SIG-M5 treated with dmso at 0.1 percent for 504 hours (cell line): ENCODE results near the gene TSPAN15.
A peak's percentile ranks its signal among the peaks of the same experiment; 100 is the strongest.

Source experiments
- DNase-seq: peaks from one replicate; lab custom pipeline; 2025; ENCODE audit not compliant: unreplicated experiment; lab: John Stamatoyannopoulos, UW

The TSPAN15 gene

DNA sequence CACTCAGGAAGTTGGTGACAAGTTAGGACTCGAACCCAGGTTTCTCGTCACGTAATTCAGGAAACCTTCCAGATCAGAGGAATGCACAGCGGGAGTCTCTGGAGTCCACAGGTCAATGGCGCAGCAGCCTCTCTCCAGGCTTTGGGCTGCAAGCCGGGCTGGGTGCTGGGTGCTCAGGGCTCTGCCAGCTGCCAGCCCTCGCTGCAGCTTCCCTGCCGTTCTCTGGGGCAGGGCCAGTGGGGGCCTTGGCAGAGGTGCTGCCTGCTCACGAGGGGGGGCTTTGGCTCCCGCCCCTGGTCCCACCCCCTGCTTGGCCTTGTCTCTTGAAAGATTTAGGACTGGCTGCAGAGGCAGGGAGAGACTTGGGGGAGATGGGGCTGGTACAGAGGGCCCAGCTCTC, 34.6 kb upstream of the TSPAN15 start, which contains the start of gene TACR2:
Gene TACR2, minus strand, starts transcription at position 224 of the 400 bp plus-strand sequence. CDS start 595 bp downstream, outside the sequence.
- no peak for DNase-seq

DNA sequence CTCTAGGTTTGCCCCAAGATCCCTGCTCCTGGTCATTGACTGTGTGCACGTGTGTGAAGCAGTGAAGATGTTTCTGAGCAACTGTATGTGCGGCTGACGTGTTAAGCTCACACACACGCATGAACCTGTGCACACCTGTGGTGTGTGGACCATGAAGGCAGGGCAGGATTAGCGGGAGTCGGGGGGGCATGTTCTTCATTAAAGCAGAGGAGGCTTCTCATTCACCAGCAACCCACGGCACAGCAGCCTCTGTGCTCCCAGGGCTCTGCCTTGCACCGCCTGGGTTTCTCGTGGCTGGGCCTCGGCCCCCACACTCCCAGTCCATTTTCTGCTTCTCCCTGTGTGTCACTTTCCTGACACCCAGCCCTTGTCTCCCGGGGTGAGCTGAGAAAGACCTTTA, 33.7 kb upstream of the TSPAN15 start:
- no peak for DNase-seq

DNA sequence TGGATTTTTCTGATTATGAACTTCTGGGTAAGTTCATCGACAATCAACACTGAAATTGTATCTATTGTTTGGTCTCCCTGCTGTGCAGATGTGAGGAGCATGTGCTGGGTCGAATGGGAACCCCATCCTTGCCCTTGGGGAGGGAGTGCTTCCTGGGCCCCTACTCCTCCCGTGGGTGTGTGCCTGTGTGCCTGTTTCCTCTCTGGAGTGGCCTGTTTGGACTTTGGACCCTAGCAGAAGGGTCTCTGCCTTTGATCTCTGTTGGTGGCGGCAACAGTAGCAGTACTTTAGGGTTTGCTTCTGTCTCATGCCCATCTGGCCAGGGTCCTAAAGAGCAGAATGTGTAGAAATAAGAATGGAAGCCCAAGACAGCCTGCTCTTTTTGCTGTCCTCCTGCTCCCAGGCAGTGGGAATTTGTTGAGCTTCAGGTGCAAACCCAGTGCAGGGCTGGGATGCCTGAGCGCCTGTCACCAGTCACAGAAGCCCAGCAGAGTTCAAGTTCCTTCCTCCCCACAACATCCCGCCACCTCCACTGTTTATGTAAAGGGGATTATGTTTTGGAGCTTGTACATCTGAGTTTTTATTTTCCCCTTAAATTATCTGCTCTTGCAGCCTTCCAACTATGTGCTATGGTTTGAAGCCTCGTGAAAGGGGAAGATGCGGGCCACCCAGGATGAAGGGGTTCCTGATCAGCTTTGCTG, 33.1 kb upstream of the TSPAN15 start:
- DNase-seq, result no peak

DNA sequence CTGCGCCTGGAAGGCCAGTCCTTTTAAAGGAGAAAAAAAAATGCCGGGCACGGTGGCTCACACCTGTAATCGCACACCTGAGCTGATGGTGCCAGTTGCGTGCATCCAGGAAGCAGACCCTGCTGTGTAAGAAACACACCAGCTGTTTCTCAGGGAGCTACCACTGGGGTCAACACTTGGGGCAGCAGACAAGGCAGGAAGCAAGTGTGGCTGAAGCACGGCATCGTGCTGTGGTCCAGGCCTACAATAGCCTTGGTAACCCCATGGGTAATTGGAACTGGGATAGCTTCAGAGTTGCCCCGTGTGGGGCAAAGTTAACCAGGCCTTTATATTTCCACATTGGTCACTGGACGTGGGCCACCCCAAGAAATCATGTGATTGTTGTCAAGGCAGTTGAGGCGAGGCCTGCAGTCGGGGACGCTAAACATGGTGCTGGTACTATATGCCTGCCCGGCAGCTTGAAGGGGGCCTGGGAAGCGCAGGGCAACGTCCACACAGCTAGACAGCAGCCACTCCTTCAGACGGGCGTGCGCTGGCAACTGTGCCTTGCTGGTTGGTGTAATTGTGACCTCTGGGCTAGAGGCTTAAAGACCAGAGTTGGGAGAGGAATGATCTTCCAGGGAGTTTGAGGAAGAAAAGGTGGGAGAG, 32.0 kb upstream of the TSPAN15 start:
- no peak for DNase-seq

DNA sequence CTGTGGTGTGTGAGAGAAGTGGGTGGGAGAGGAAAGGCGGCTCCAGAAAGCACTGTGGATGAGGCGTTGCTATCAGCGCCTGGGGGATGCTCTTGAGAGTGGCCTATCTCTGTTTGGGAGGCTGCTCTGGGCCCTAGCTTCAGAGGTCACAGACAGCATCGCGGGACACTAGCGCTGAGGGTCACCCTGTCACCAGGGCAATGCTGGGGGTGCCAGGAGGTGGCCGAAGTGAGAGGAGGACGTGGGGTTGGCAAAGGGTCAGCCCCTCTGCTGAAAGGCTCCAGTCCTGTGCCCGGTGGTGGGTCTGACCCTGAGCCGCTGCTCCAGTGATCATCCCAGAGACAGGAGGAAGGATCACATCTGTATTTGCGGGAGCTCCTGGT, 31.5 kb upstream of the TSPAN15 start:
- DNase-seq, result no peak

DNA sequence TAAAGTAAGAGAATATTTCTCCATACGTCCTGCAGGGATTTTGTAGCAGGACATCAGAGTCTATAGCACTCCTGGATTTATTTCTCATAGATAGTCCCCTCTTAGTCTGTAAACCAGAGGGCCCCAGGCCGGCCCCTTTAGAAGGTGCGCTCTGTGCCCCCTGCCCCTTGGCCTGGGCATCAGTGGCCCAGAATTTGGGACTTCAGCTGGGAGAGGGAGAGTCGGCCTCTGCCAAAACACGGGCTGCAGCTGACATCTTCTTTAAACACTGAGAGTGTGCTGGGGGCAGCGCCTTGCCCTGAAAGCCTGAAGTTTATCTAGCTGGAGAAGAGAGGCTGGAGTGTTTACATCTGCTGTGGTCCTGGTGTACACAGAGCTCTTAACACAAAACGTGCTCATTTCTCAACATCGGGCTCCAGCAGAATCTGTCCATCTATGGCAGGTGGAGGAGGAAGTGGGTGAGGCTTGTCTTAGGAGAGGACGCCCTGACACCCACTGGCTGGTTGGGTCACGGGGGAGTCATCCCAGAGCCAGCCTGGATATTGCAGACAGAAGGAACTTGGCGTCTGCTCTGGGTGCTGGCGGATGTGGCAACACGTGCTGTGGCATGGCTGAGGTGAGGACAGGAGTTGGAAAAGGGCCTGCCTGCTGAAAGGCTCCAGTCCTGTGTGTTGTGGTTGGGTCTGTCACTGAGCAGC, 29.5 kb upstream of the TSPAN15 start:
- peak; percentile 68 for DNase-seq

DNA sequence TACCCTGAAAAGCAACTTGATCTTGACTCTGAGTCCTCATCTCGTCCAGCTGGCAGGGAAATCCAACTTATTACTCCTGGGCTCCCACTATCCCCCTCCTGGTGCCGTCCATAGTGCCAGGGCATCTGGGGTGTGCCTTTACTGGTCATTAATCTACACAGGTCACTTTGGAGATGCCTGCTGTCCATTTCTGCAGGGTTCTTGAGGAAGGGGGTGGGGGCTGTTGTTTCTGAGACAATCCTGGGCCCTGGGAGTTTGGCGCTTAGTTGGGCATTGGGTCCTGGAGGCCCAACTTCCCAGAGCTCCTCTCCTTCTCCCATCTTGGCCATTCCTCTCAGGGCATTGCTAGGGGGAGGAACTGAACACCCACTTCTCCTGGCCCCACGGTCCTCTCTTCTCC, 28.6 kb upstream of the TSPAN15 start:
- no peak for DNase-seq

DNA sequence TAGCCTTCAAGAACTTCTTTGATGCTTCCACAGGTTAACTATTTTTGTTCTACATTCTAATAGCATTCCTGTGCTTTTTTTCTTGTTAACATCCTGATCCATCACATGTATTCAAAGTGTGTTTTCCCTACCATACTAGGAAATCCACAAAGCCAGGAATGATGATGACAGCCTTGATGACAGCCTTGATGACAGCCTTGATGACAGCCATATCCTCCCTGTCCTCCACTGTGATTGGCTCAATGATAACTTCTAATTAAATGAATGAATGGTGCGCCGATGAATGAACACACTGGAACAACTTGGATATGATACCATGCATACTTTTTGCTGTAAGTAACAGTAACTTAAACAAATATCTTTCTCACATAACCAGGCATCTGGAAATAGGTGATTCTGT, 26.2 kb upstream of the TSPAN15 start:
- no peak for DNase-seq

DNA sequence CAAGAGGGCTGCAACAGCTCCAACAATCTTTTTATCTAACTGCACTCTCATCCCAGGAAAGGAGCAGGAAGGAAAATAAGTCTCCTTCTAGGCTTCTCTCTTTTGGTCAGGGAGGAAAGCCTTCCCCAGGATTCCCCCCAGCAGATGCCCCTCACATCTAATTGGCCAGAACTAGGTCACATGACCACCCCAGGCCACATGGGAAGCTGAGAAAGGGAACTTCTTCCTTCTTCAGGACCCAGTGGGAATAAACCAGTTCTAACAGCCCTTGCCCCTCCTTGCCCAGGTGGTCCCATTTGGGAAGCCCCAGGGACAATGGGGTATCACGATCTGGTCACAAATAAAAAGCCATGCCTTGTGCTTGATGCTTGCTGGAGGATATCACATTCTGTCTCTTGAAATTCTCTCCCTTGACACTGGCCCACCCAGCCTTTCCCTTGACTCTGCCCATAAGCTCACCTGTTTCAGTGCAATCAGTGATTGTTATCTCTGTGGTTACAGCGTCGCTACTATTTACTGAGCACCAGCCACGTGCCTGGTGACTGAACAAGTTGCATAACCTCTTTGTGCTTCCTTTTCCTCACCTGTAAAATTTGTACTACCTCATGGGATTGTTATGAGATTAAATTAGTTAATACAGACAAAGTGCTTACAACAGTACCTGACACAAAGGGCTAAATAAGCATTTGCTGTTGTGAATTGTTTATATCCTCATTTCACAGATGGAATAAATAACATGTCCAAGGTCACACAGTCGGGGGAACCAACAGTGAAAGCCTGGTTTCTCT, 25.6 kb upstream of the TSPAN15 start:
- peak; percentile 23 for DNase-seq

DNA sequence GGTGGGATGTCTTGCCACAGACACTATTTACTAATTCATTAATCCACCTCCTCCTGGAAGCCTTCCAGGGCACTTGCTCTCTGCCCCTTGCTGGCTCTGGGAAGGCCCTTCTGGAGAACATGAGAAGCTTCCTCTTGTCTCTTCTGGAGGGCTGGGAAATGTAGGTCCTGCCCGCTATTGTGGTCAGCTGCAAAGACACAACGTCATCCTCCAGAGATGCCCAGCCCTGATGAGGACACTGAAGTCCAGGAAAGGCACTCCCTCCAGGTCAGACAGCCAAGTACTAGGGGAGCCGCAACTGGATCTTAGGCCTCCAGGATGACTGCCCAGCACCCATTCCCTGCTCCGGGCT, 24.9 kb upstream of the TSPAN15 start:
- DNase-seq, result no peak

DNA sequence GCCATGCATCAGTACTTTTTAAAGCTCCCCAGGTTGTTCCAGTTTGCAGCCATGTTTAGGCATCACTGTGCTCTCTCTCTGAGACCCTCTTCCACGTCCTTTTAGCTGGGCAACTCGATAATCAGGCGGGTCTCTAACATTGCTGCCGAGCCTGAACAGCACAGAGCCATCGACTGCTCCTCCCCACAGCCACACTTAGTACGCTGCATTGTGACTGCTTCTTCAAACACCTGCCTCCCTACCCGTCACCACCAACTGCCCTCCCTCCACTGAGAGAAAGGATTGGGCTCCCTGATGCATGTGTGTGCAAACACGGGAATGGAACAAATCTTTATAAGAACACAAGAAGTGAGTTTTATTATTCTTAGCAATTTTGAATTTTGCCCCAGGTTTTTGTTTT, 23.1 kb upstream of the TSPAN15 start:
- no peak for DNase-seq

DNA sequence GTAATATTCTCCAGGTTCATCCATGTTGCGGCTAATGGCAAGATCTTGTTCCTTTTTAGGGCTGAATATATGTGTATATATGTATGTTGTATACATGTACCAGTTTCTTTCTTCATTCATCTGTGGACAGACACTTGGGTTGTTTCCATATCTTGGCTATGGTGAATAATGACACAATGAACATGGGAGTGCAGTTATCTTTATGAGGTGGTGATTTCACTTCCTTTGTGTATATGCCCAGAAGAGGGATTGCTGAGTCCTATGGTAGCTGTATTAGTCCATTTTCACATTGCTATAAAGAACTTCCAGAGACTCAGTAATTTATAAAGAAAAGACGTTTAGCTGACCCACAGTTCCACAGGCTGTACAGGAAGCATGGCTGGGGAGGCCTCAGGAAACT, 17.1 kb upstream of the TSPAN15 start:
- no peak for DNase-seq

DNA sequence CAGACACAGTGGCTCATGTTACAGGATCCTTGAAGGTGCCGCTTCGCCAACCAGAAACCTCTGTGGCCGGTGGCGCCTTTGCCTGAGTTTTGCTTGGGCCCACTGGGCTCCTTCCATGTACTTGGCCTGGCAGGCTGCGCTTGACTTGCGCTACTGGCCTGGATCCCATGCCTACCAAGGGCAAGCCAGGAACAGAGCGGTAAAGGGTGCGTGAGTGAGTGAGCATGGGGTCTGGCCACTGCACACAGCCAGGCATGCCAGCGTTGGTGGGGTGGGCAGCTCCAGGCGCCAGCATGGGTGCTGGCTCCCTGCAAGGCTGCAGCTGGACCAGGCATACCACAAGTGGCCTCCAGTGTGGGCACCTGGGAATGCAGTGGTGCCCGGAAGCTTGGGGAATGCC, 16.3 kb upstream of the TSPAN15 start:
- DNase-seq, result no peak

DNA sequence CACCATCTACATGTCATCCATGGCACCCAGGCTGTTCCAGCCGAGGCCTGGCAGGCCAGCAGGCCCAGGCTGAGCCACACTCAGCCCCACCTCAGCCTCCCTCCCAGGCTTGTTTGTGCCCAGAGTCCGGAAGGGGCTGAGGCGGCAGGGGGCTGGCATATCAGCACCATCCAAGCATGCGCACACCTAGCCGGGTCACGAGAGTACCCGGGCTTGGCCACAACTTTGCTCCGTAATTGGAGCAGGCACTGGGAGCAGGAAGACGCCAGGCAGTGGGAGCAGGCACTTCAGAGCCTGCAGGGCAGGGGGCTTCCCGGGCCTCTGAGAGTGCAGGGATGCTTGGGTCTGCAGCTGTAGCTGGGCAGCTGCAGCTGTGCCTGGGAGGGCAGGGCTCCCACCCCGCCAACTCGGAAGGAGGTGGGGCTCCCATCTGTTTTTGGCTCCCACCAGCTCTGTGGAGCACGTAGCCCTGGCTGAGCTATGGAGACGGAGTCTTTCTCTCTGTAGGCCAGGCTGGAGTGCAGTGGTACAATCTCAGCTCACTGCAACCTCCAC, 15.2 kb upstream of the TSPAN15 start:
- no peak for DNase-seq

DNA sequence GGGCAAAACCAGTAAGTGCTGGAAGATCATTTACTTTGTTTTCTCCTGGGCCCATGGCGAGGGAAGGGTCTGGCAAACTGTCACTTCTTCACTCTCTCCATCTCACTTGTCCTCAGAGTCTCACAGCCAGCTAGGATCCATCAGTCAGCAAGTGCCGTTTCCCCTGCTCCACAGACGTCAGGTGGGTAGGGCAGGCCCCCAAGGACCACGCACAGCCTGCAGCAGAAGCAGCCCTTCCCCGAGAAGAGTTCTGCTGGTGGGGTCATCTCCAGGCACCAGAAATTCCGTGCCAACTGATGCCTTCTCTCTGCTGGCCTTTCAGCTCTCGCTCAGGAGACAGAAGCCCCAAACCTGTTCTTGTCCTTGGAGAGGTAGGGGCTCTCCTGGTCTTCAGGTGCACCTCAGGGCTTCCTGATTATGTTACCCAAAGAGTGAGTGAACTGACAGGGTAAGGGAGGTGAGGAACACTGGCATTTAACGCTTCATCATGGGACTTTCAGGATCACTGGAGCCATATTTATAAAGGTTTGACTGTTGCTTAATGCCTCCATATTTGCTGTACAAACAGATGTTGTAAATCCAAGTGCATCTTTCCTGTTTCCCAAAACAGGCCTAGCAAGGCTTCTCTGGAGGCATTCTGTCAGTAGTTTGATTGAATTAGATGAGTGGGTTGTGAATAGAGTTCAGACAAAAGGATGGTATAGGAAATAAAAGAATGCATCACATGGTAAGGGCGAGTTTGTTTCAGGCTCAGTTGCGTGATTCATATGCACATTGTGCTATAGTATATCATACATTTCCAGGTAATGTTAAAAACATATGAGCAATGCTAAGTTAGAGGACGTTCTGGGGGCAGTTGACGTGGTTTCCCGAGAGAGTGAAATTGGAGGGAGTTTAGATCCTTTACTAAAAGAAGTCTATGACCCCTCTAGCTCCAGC, 13.7 kb upstream of the TSPAN15 start:
- DNase-seq, result no peak

DNA sequence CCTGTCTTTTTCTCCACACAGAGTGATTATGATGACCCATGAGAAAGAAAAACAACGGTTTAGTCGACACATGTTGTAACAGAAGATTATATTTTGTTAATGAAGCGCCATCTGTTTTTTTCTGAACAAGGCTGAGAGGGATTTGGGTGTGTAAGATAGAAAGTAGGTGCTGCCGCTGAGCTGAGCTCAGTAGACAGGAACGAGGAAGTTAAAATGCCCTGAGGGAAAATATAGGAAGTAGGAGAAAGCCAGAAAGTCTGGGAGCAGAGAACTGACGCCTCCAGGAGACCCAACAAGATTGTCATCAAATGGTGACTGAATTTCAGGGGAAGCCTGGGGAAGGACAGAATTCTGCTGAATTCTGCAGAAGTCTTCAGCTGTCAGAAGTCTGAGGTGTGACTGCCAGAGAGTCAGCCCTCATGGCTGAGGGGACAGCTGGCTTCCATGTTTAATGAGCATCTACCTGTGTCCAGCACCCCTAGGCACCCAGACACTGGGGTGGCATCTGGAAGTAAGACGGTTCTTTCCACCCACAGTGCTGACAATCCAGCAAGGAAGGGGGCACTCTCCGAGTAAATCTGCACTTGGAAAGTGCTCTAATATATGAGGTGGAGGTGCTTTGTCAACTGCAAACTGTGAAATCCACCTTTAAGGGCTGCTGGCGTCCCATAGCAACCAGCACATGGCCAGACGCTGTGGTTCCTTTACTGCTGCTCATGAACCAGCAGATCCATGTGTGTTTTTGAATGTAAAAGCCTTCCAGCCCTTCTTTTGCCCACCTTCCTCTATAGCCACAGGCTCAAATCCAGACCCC, 12.5 kb upstream of the TSPAN15 start:
- peak; percentile 56 for DNase-seq

DNA sequence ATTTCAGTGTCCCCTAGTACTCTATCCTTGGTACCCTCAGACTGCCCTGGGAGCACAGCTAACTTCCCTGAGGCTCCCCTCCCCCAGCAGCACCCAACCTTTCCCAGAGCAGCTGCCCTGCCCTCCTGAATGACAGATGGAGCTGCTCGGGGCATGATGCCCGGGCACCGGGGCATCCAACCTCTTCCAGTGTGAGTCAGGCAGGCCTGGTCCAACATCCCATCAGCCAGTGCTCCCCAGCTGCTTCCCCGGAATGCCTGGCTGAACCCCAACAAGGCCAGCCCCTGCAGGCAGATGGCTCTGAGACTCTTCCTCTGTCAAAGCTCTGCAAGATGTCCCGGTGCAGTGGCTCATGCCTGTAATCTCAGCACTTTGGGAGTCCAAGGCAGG, 11.9 kb upstream of the TSPAN15 start:
- DNase-seq, result no peak

DNA sequence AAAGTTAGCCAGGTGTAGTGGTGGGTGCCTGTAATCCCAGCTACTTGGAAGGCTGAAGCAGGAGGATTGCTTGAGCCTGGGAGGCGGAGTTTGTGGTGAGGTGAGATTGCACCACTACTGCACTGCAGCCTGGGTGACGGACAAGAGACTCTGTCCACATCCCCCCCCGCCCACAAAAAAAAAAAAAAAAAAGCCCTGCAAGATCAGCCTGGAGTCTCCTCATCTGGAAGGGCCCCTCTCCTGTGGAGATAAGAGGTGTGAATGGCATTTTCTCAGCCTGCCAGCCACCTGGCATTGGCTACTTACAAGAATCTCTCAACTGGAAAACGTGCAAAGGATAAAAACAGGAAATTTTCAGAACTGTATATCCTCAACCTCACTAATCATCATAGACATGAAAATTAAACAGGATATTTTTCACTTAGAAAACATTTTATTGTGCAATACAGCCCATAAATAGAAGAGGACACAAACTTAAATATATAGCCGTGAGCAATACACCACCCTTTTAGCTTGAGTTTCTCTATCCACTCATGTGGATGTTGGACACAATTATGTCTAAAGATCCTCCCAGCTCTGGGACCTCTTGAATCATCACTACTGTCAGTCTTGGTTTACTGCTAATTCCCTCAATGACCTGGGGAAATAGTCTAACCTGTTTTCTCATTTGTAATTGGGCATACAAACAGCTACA, 11.3 kb upstream of the TSPAN15 start:
- peak; percentile 58 for DNase-seq

DNA sequence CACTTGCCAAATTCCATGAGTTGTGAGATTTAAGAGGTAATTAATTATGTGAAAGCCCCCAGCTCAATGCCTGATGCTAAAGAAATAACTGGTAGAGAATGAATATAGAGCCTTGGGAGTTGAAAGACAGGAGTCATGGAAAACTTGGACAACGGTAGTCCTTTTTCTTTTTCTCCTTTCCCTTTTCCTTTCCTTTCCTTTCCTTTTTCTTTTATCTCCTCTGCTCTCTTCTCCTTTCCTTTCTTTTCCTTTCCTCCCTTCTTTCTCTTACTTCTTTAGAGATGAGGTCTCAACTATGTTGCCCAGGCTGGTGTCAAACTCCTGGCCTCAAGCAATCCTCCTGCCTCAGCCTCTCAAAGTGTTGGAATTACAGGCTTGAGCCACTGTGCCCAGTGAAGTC, 7.9 kb upstream of the TSPAN15 start:
- no peak for DNase-seq
